Measurements from ENCODE around the gene CYTH3.

CYTH3 gene

GRCh38 chr7:6273917-6274630, 1.6 kb upstream of the CYTH3 start:
- no peak for FAIRE-seq

GRCh38 chr7:6273380-6273837, 985 bp upstream of the CYTH3 start:
- DNase-seq (ENCODE audit: insufficient read length, low spot score) (no peak), FAIRE-seq (no peak)
- TF ChIP-seq POLR2A (IDR thresholded peaks at IDR 0.05; ENCODE audit: low read depth, low read length): no peak

More at GRCh38 chr7:6273917-6274630, 1.6 kb upstream of the CYTH3 start:
- no peak for TF ChIP-seq POLR2A (IDR thresholded peaks at IDR 0.05; ENCODE audit: low read depth, low read length)
- DNase-seq (ENCODE audit: insufficient read length, low spot score): no peak

- TF ChIP-seq POLR2A (IDR thresholded peaks at IDR 0.05; ENCODE audit: low read depth, low read length): no peak
- FAIRE-seq: no peak
Measured at GRCh38 chr7:6271694-6272440, 557 bp downstream of the CYTH3 start.

GRCh38 chr7:6271060-6271658, 1.3 kb downstream of the CYTH3 start:
- TF ChIP-seq POLR2A (IDR thresholded peaks at IDR 0.05; ENCODE audit: low read depth, low read length): no peak
- peak; percentile 84 for DNase-seq (ENCODE audit: insufficient read length, low spot score)
- FAIRE-seq: no peak

More at GRCh38 chr7:6271694-6272440, 557 bp downstream of the CYTH3 start:
- DNase-seq (ENCODE audit: insufficient read length, low spot score): no peak

GRCh38 chr7:6269527-6269926, 2.9 kb downstream of the CYTH3 start:
- TF ChIP-seq POLR2A (IDR thresholded peaks at IDR 0.05; ENCODE audit: low read depth, low read length): no peak
- no peak for DNase-seq (ENCODE audit: insufficient read length, low spot score)
- no peak for FAIRE-seq

- no peak for DNase-seq (ENCODE audit: insufficient read length, low spot score)
- FAIRE-seq: no peak
- TF ChIP-seq POLR2A (IDR thresholded peaks at IDR 0.05; ENCODE audit: low read depth, low read length): no peak
Measured at GRCh38 chr7:6268907-6269306, 3.5 kb downstream of the CYTH3 start.

GRCh38 chr7:6268023-6268900, 4.2 kb downstream of the CYTH3 start:
- no peak for TF ChIP-seq POLR2A (IDR thresholded peaks at IDR 0.05; ENCODE audit: low read depth, low read length)
- no peak for FAIRE-seq
- DNase-seq (ENCODE audit: insufficient read length, low spot score): no peak

- TF ChIP-seq POLR2A (IDR thresholded peaks at IDR 0.05; ENCODE audit: low read depth, low read length): no peak
- DNase-seq (ENCODE audit: insufficient read length, low spot score) (no peak), FAIRE-seq (no peak)
Measured at GRCh38 chr7:6266699-6267098, 5.7 kb downstream of the CYTH3 start.

GRCh38 chr7:6262221-6262620, 10.2 kb downstream of the CYTH3 start:
- TF ChIP-seq POLR2A (IDR thresholded peaks at IDR 0.05; ENCODE audit: low read depth, low read length): no peak
- DNase-seq (ENCODE audit: insufficient read length, low spot score) (no peak), FAIRE-seq (no peak)

GRCh38 chr7:6261699-6262098, 10.7 kb downstream of the CYTH3 start:
- no peak for FAIRE-seq
- DNase-seq (ENCODE audit: insufficient read length, low spot score): no peak
- TF ChIP-seq POLR2A (IDR thresholded peaks at IDR 0.05; ENCODE audit: low read depth, low read length): no peak

GRCh38 chr7:6260291-6261187, 11.9 kb downstream of the CYTH3 start:
- FAIRE-seq (no peak), DNase-seq (ENCODE audit: insufficient read length, low spot score) (no peak)
- no peak for TF ChIP-seq POLR2A (IDR thresholded peaks at IDR 0.05; ENCODE audit: low read depth, low read length)

- FAIRE-seq (no peak), DNase-seq (ENCODE audit: insufficient read length, low spot score) (no peak)
- no peak for TF ChIP-seq POLR2A (IDR thresholded peaks at IDR 0.05; ENCODE audit: low read depth, low read length)
Measured at GRCh38 chr7:6259257-6259656, 13.2 kb downstream of the CYTH3 start.

All from H54 (cell line).